SH-SY5Y (cell line): ENCODE measurements around the gene MMP24OS.

Experiments used
- GATA2 ChIP-seq: IDR thresholded peaks from 2 replicates; pipeline ENCODE4 v1.6.1; 2011; ENCODE audit warnings: mild to moderate bottlenecking, low read depth, low read length
- GATA3 ChIP-seq: IDR thresholded peaks from 2 replicates; pipeline ENCODE4 v1.6.1; 2011; ENCODE audit warnings: low read depth, mild to moderate bottlenecking, low read length, moderate library complexity

MMP24OS gene

DNA sequence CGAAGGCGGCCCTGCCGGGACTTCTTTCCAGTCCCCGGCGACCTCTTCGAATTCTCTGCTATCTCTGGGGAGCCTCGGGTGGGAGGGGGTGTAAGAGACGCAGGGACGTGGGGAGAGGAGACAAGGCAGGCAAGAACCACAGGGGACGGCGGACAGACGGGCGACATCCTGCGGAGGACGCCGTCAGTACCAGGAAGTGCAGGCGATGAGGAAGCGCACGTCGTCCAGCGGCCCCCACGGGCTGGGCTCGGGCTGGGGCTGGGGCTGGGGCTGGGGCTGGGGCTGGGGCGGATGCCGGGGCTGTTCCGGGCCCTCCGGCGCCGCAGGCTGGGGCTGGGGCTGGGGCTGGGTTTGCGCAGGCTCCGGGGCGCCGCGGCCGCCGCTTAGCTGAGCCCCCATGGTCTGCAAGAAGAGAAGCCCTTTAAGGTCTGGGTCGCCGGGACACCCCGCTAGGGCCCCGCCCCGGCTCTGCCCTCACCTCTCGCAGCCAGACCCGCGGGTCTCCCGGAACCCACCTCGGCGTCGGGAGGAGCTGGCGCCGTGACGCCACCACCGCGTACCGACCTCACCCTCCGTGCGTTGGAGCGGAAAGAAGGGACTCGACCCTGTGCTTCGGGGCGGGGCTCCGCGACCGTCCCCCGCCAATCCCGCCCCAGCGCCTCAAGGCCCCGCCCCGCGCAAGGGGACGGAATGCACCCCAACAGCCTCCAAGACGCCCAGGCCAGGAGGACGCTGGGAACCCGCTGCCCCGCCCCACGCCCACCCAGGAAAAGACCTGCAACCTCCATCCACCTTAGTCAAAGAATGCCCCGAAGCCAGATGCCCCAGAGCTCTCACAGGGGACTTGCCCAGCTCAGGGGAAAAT, at the start of gene MMP24OS:
MMP24OS (minus strand) TSS at position 592 of the 865 bp plus-strand sequence; CDS start at position 399, 193 bp downstream.
- no peak for TF ChIP-seq GATA3

GRCh38 chr20:35327074-35327976, 49.4 kb upstream of the MMP24OS start:
- TF ChIP-seq GATA2 = no peak
- no peak for TF ChIP-seq GATA3

DNA sequence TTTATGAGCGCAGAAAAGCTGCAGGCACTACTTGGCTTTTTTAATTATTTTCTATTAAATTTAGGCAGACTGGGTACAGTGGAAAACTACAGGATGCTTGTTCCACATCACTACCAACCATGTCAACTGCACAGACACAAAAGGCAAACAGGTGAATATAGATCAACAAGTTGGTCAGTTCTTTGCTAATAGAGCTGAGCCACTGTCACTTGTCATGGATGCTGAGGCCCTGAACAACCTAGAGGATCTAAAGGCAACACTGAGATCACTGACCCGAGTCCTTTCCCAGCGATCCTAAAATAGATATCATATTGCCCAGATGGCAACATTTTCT, 48.8 kb upstream of the MMP24OS start:
- TF ChIP-seq GATA2 = no peak
- no peak for TF ChIP-seq GATA3

- TF ChIP-seq GATA2 = no peak
- TF ChIP-seq GATA3 = no peak
Measured at GRCh38 chr20:35326021-35326739, 48.3 kb upstream of the MMP24OS start.

DNA sequence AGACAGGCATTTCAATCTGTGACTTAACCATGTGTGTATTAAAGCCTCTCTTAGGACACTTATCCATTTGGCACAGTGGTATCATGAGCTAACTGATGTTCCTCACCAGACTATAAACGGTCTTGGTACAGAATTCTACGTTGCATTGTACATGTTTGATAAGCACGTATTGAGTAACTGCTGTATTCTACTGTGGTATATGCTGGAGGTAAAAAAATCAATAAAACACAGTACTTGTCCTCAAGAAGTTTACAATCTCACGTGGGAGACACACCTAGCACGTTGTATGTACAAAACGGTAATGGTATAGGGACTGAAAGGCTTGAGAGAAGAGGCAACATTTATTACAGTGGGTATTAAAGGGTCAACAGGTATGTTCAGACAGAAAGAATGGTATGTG, 47.5 kb upstream of the MMP24OS start:
- no peak for TF ChIP-seq GATA2

DNA sequence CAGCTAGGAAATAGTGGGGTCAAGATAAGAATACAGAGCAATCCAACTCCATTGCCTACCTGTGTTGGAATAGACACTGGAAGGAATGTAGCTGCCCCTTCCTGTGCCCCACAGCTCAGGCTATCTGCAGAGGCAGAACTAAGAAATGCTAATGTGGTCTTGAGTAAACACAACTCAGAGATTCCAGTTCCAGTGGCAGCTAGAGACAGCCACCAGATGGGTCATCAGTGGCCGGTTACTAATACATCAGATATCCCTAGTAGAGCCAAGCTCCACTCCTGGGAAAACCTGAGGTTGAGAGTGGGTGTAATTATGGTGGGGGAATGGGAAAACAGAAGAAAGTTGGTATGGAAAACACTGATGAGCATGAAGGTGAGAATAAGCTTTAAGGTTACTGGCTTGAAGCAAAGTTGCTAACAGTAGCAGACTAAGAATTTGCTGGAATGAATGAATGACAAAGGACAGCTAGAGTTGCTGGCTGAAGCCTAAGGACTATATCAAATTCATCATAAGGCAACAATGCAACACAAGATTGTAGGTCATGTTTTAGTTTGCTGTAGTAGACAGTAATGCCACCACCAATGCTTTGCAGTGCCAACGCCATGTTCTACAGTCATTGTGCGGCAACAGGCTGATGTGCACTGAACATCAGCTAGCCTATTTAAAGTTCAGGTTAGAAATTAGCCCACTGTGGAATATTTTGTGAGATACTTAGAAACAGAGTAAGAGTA, 42.6 kb upstream of the MMP24OS start:
- TF ChIP-seq GATA3 (no peak), GATA2 (no peak)

GRCh38 chr20:35319871-35320197, 41.9 kb upstream of the MMP24OS start:
- no peak for TF ChIP-seq GATA3
- TF ChIP-seq GATA2 = no peak

- TF ChIP-seq GATA2 = no peak
Measured at GRCh38 chr20:35319192-35319870, 41.4 kb upstream of the MMP24OS start.

GRCh38 chr20:35318502-35319157, 40.7 kb upstream of the MMP24OS start:
- TF ChIP-seq GATA3 = no peak
- no peak for TF ChIP-seq GATA2

DNA sequence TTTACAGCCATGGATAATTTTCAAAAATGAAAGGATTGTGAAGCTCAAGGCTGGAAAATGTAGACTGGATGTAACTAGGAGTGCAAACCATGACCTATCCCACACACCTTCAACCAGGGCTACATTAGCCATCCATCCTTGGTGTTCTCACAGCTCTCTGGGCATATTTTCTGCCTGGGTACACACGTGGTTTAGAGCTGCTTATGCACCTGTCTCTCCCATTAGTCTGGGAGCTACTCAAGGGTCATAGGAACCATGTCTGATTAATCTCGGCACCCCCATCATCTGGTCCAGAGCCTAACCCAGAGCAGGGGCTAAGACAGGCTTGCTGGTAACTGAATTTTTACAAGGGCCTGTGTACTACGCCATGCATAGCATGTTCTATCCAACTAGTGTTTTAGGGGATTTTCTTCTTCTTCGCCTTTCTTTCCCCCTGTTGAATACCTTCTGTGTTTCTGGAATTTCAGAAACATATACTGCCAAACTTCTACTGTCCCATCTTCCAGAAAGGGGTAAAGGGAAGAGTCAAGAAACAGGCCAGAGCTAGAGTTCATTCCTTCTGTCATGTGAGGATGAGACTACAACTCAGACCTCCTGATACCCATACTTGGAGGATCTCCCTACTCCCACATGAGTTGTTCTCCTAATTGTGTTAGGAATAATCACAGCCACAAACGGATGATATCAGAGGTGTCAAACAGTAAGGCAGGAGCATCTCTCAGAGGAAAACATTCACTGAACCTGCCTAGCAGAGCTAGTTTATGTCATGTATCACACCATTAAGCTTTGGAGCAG, 39.7 kb upstream of the MMP24OS start:
- TF ChIP-seq GATA2 = no peak
- TF ChIP-seq GATA3 = no peak

GRCh38 chr20:35316086-35316485, 38.2 kb upstream of the MMP24OS start:
- no peak for TF ChIP-seq GATA3
- TF ChIP-seq GATA2 = no peak

GRCh38 chr20:35314816-35315631, 37.1 kb upstream of the MMP24OS start:
- TF ChIP-seq GATA2 (no peak), GATA3 (no peak)
